OCI-LY1 (cell line): ENCODE measurements around the gene VPS35.

Experiments
- H2AFZ ChIP-seq: fragments of 200-600 bp; sonication (generic), shearing (Covaris generic); 2 replicates; pipeline ENCODE4 v1.6.0; 2014; ENCODE audit warnings: antibody characterized with exemption, mild to moderate bottlenecking, low read length
- H3F3A ChIP-seq: fragments of 200-600 bp; sonication (generic), shearing (Covaris generic); 2 replicates; pipeline ENCODE4 v1.6.0; 2014; ENCODE audit warnings: mild to moderate bottlenecking, antibody characterized with exemption, low read length, moderate library complexity; ENCODE audit not compliant: insufficient read depth
- H3K27ac ChIP-seq: fragments of 200-600 bp; sonication (generic); 2 replicates; pipeline ENCODE4 v1.5.1; 2014; ENCODE audit warnings: low read length, mixed run types, mild to moderate bottlenecking, low read depth; ENCODE audit not compliant: poor library complexity, severe bottlenecking
- H3K27me3 ChIP-seq: fragments of 200-600 bp; sonication (generic); 2 replicates; pipeline ENCODE4 v1.6.0; 2014; ENCODE audit warnings: antibody characterized with exemption, mild to moderate bottlenecking, low read length, moderate library complexity; ENCODE audit not compliant: insufficient read depth
- H3K36me3 ChIP-seq: fragments of 200-600 bp; sonication (generic); 2 replicates; pipeline ENCODE4 v1.6.1; 2014; ENCODE audit warnings: mild to moderate bottlenecking, antibody characterized with exemption, low read length, moderate library complexity, mixed read lengths; ENCODE audit not compliant: insufficient read depth
- H3K4me1 ChIP-seq: fragments of 200-600 bp; sonication (generic); 2 replicates; pipeline ENCODE4 v1.5.1; 2014; ENCODE audit warnings: mild to moderate bottlenecking, low read length, moderate library complexity; ENCODE audit not compliant: insufficient read depth, severe bottlenecking
- H3K4me2 ChIP-seq: fragments of 200-600 bp; sonication (generic), shearing (Covaris generic); 2 replicates; pipeline ENCODE4 v1.6.1; 2014; ENCODE audit warnings: low read length
- H3K4me3 ChIP-seq: fragments of 200-600 bp; sonication (generic); 2 replicates; pipeline ENCODE4 v1.5.1; 2014; ENCODE audit warnings: low read length, low read depth, mild to moderate bottlenecking, mixed read lengths; ENCODE audit not compliant: poor library complexity, severe bottlenecking
- H3K79me2 ChIP-seq: fragments of 200-600 bp; shearing (Covaris generic); 2 replicates; pipeline ENCODE4 v1.6.1; 2016; ENCODE audit warnings: mixed run types, low read length, mixed read lengths; ENCODE audit not compliant: insufficient read depth
- H3K9ac ChIP-seq: fragments of 200-600 bp; sonication (generic), shearing (Covaris generic); 2 replicates; pipeline ENCODE4 v1.6.1; 2014; ENCODE audit warnings: mild to moderate bottlenecking, low read length, mixed read lengths
- H3K9me2 ChIP-seq: fragments of 200-600 bp; sonication (generic), shearing (Covaris generic); 2 replicates; pipeline ENCODE4 v1.6.1; 2014; ENCODE audit warnings: low read depth, mild to moderate bottlenecking, low read length, mixed read lengths
- H3K9me3 ChIP-seq: fragments of 200-600 bp; shearing (Covaris generic); 2 replicates; pipeline ENCODE4 v1.6.1; 2014; ENCODE audit warnings: low read length, mixed read lengths
- H4K20me1 ChIP-seq: fragments of 200-600 bp; sonication (generic), shearing (Covaris generic); 2 replicates; pipeline ENCODE4 v1.6.0; 2016; ENCODE audit warnings: mild to moderate bottlenecking, low read length; ENCODE audit not compliant: insufficient read depth
- EZH2 ChIP-seq: fragments of 200-600 bp; sonication (generic), shearing (Covaris generic); IDR thresholded peaks from 2 replicates; pipeline ENCODE4 v1.8.0; 2017; ENCODE audit warnings: borderline replicate concordance, mixed run types, mild to moderate bottlenecking, antibody characterized with exemption, low read length, moderate library complexity, mixed read lengths
- TF ChIP-seq, protein P1 (sequence below): fragments of 200-600 bp; sonication (generic), shearing (Covaris generic); IDR thresholded peaks from 2 replicates; pipeline ENCODE4 v1.5.1; 2017; ENCODE audit warnings: mild to moderate bottlenecking, antibody characterized with exemption, low read length, moderate library complexity, mixed read lengths

VPS35 gene

GRCh38 chr16:46733319-46733830, 44.4 kb upstream of the VPS35 start:
- no peak for TF ChIP-seq EZH2
- TF ChIP-seq, protein P1, sequence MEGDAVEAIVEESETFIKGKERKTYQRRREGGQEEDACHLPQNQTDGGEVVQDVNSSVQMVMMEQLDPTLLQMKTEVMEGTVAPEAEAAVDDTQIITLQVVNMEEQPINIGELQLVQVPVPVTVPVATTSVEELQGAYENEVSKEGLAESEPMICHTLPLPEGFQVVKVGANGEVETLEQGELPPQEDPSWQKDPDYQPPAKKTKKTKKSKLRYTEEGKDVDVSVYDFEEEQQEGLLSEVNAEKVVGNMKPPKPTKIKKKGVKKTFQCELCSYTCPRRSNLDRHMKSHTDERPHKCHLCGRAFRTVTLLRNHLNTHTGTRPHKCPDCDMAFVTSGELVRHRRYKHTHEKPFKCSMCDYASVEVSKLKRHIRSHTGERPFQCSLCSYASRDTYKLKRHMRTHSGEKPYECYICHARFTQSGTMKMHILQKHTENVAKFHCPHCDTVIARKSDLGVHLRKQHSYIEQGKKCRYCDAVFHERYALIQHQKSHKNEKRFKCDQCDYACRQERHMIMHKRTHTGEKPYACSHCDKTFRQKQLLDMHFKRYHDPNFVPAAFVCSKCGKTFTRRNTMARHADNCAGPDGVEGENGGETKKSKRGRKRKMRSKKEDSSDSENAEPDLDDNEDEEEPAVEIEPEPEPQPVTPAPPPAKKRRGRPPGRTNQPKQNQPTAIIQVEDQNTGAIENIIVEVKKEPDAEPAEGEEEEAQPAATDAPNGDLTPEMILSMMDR = no peak
- no peak overlapping the region for H3K4me3 ChIP-seq
- no peak overlapping the region for H3K27ac ChIP-seq
- no peaks in the 10 kb centered on the region for H3F3A ChIP-seq
- H3K4me2 ChIP-seq = no peak overlapping the region
- H2AFZ ChIP-seq = no peak overlapping the region
- H3K9me2 ChIP-seq = no peaks in the 10 kb centered on the region
- H3K9me3 ChIP-seq = no peaks in the 10 kb centered on the region
- no peaks in the 10 kb centered on the region for H3K79me2 ChIP-seq
- H4K20me1 ChIP-seq = no peaks in the 10 kb centered on the region
- no peaks in the 10 kb centered on the region for H3K27me3 ChIP-seq
- no peaks in the 10 kb centered on the region for H3K36me3 ChIP-seq
- H3K9ac ChIP-seq = no peak overlapping the region
- peaks cover 18% of the 10 kb centered on the region for H3K4me1 ChIP-seq

- H3F3A ChIP-seq = no peaks in the 10 kb centered on the region
- no peaks in the 10 kb centered on the region for H3K27me3 ChIP-seq
- H3K4me1 ChIP-seq = peaks cover 18% of the 10 kb centered on the region
- no peaks in the 10 kb centered on the region for H3K9me2 ChIP-seq
- no peaks in the 10 kb centered on the region for H3K79me2 ChIP-seq
- no peak overlapping the region for H2AFZ ChIP-seq
- no peaks in the 10 kb centered on the region for H3K36me3 ChIP-seq
- no peak overlapping the region for H3K4me3 ChIP-seq
- H3K9me3 ChIP-seq = no peaks in the 10 kb centered on the region
- TF ChIP-seq, protein P1 = no peak
- no peak for TF ChIP-seq EZH2
- H4K20me1 ChIP-seq = no peaks in the 10 kb centered on the region
- no peak overlapping the region; the same call in 1 of the 2 replicates for H3K4me2 ChIP-seq
- H3K27ac ChIP-seq = no peak overlapping the region
- no peak overlapping the region for H3K9ac ChIP-seq
These were observed 43.6 kb upstream of the VPS35 start for GRCh38 chr16:46732561-46732960.

GRCh38 chr16:46731691-46732555, 42.9 kb upstream of the VPS35 start:
- Histone ChIP-seq H2AFZ (no peak overlapping the region), H4K20me1 (no peaks in the 10 kb centered on the region), H3K9ac (no peak overlapping the region), H3K9me3 (no peaks in the 10 kb centered on the region), H3F3A (no peaks in the 10 kb centered on the region), H3K27me3 (no peaks in the 10 kb centered on the region), H3K4me3 (no peak overlapping the region), H3K4me2 (no peak overlapping the region; the same call in 1 of the 2 replicates), H3K4me1 (peaks cover 18% of the 10 kb centered on the region), H3K79me2 (no peaks in the 10 kb centered on the region), H3K27ac (no peak overlapping the region), H3K9me2 (no peaks in the 10 kb centered on the region), H3K36me3 (no peaks in the 10 kb centered on the region)
- no peak for TF ChIP-seq EZH2
- TF ChIP-seq, protein P1 = no peak
